Fibroblast of lung (primary cell): ENCODE results near the gene SIDT2.

Experiments used
- EZH2 ChIP-seq: IDR thresholded peaks from 2 replicates; pipeline ENCODE4 v1.5.1; 2012; ENCODE audit warnings: low read length, control low read depth, mild to moderate bottlenecking; ENCODE audit errors: missing control alignments
- TF ChIP-seq, protein P1 (sequence below), 2 donors: IDR thresholded peaks in 1 of 2; conservative IDR thresholded peaks in 1 of 2; 1 replicate in 1 of 2; 2 replicates in 1 of 2; pipeline ENCODE4 v1.5.1; 2011 to 2012; ENCODE audit warnings: low read length in 2 of 2, control low read depth in 1 of 2, inconsistent platforms in 1 of 2, low read depth in 1 of 2, mild to moderate bottlenecking in 1 of 2

DNA sequence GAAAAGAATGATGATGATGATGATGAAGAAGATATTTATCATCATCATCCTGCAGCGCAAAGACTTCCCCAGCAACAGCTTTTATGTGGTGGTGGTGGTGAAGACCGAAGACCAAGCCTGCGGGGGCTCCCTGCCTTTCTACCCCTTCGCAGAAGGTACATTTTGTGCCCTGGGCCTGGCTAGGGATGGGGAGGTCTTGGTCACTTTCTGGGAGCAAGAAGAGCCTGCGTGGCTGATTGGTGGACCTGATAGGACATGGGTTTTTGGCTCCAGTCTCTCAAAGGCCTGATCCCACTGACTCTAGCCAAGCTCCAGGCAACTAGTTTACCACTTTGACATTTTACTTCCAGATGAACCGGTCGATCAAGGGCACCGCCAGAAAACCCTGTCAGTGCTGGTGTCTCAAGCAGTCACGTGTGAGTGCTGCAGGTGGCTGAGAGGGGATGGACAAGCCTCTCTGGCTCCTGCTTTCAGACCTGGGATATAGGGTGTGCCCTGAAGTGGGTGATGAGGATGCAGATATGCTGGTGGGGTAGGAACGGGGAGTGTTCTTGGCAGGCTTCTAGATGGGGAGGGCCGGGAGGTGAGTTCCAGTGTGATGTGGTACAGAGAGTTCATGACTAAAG is 5.3 kb downstream of the SIDT2 start:
- TF ChIP-seq, protein P1, sequence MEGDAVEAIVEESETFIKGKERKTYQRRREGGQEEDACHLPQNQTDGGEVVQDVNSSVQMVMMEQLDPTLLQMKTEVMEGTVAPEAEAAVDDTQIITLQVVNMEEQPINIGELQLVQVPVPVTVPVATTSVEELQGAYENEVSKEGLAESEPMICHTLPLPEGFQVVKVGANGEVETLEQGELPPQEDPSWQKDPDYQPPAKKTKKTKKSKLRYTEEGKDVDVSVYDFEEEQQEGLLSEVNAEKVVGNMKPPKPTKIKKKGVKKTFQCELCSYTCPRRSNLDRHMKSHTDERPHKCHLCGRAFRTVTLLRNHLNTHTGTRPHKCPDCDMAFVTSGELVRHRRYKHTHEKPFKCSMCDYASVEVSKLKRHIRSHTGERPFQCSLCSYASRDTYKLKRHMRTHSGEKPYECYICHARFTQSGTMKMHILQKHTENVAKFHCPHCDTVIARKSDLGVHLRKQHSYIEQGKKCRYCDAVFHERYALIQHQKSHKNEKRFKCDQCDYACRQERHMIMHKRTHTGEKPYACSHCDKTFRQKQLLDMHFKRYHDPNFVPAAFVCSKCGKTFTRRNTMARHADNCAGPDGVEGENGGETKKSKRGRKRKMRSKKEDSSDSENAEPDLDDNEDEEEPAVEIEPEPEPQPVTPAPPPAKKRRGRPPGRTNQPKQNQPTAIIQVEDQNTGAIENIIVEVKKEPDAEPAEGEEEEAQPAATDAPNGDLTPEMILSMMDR (conservative IDR thresholded peaks at IDR 0.05 in 1 of 2, IDR thresholded peaks at IDR 0.05 in 1 of 2; ENCODE audit: low read depth in 1 of 2, low read length in 2 of 2): no peak
- no peak for TF ChIP-seq EZH2
